ENCODE measurements around the gene CREB5. TPM values are rescaled to one million over a fixed set of nuclear protein-coding genes. Genes with fewer than 3 reads are reported as not detected.

CREB5 gene
- total RNA-seq, 6 donors from 2014 or later: 8.3 to 34.6 (median 15.3) TPM

DNA sequence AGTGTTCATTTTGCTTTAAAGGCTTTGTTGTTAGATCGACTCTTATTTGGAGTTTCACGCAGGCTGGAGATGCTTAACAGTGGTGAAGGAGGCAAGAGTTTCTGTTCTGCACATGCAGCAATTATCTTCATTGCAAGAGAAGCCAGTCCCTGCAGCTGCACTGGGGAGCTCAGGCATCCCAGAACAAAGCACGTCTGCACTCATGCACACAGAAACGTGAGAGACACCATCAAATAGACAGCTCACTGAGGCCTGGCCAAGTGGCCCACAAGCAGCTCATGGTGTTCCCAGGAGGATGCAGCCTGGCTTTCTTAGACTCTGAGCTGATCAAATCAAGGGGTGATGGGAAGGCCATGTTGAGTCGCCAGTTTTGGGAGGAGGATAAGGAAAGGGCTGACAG lies 246.1 kb downstream of the CREB5 start:
- DNase-seq (no peak), ATAC-seq (ENCODE audit: low FRiP score in 2 of 2) (no peak)
- Histone ChIP-seq H3K4me3 (no peak overlapping the region), H3K27me3 (no peaks in the 10 kb centered on the region), H3K36me3 (no peaks in the 10 kb centered on the region), H3K9me3 (peaks cover 5 to 16% (median 10%) of the 10 kb centered on the region in 4 donors), H3K4me1 (no peaks in the 10 kb centered on the region), H3K27ac (no peak overlapping the region)
- WGBS, 2 donors: 85 to 94% methylated on average over 5 of the region's 5 CpGs
- TF ChIP-seq EP300 (IDR thresholded peaks at IDR 0.05): no peak
- TF ChIP-seq, protein P1, sequence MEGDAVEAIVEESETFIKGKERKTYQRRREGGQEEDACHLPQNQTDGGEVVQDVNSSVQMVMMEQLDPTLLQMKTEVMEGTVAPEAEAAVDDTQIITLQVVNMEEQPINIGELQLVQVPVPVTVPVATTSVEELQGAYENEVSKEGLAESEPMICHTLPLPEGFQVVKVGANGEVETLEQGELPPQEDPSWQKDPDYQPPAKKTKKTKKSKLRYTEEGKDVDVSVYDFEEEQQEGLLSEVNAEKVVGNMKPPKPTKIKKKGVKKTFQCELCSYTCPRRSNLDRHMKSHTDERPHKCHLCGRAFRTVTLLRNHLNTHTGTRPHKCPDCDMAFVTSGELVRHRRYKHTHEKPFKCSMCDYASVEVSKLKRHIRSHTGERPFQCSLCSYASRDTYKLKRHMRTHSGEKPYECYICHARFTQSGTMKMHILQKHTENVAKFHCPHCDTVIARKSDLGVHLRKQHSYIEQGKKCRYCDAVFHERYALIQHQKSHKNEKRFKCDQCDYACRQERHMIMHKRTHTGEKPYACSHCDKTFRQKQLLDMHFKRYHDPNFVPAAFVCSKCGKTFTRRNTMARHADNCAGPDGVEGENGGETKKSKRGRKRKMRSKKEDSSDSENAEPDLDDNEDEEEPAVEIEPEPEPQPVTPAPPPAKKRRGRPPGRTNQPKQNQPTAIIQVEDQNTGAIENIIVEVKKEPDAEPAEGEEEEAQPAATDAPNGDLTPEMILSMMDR (IDR thresholded peaks at IDR 0.05): no peak
- no peak for TF ChIP-seq POLR2A (IDR thresholded peaks at IDR 0.05)
- TF ChIP-seq POLR2AphosphoS5 (IDR thresholded peaks at IDR 0.05): no peak

DNA sequence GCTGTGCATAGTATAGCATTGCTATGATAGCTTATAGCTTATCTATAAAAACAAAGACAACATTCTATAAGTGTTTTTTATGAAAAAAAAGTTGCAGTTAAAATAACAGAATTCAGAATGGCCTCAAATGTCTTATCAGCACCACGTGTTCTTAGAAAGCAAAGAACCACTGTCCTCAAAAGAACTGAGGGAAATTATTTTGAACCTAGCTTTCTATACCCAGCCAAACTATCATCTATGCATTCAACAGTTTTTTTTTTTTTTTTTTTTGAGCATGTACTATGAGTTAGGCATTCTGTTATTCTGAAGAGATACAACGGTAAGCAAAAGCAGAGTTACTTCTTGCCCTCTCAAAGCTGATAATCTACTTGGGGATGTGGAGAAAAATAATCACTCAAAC lies 247.8 kb downstream of the CREB5 start:
- no peak overlapping the region for H3K4me3 ChIP-seq
- TF ChIP-seq POLR2A (IDR thresholded peaks at IDR 0.05): no peak
- no peak for TF ChIP-seq EP300 (IDR thresholded peaks at IDR 0.05)
- no peak for TF ChIP-seq POLR2AphosphoS5 (IDR thresholded peaks at IDR 0.05)
- TF ChIP-seq, protein P1 (IDR thresholded peaks at IDR 0.05): no peak
- H3K27me3 ChIP-seq: no peaks in the 10 kb centered on the region
- H3K27ac ChIP-seq: no peak overlapping the region
- ATAC-seq (ENCODE audit: low FRiP score in 2 of 2) (no peak), DNase-seq (no peak)
- no peaks in the 10 kb centered on the region for H3K36me3 ChIP-seq
- H3K9me3 ChIP-seq: peaks cover 5 to 16% (median 10%) of the 10 kb centered on the region in 4 donors
- H3K4me1 ChIP-seq: no peaks in the 10 kb centered on the region
- 79 to 81% methylated on average over 2 of the region's 2 CpGs for WGBS, 2 donors

DNA sequence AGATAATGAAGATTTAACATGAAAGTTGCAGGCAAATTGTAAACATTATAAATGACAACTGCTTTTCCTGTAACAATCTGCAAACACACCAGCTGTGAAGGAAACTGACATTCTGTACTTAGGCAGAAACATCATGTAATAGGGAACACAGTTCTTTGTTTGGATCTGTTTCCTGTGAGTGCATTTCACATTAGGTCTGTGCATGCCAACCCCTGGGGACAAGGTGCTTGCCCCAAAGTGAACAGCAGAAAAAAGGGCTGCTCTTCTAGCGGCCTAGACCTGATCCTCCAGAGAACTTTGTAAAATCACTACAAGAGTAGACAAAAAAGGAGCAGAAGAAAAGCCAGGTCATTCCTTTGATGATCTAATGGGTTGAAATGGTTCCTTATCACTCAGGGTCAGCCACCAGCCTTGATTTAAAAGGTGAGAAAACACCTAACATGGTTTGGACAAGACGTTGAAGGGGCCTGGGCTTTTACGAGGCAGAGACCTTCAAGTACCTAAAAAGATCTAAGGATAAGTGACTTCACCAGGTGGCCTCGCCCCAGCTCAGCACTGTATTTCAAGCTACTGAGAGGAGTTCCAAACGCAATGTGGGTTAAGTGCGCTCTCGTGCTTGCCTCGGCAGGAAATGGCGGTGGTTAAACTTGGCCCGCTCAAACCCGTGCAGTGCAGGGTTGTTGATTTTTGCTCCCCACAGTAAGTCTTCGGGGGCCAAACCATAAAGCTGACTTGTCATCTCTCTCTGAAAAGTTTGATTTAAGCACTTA lies 249.7 kb downstream of the CREB5 start:
- Histone ChIP-seq H3K4me3 (no peak overlapping the region), H3K9me3 (peaks cover 5 to 16% (median 10%) of the 10 kb centered on the region in 4 donors), H3K27me3 (no peaks in the 10 kb centered on the region), H3K36me3 (no peaks in the 10 kb centered on the region), H3K27ac (no peak overlapping the region), H3K4me1 (no peaks in the 10 kb centered on the region)
- WGBS, 2 donors: 38 to 62% methylated on average over 10 to 12 of the region's 12 CpGs
- ATAC-seq (ENCODE audit: low FRiP score in 2 of 2): no peak
- no peak for DNase-seq
- no peak for TF ChIP-seq POLR2AphosphoS5 (IDR thresholded peaks at IDR 0.05)
- TF ChIP-seq, protein P1 (IDR thresholded peaks at IDR 0.05): no peak
- TF ChIP-seq EP300 (IDR thresholded peaks at IDR 0.05): no peak
- TF ChIP-seq POLR2A (IDR thresholded peaks at IDR 0.05): no peak

DNA sequence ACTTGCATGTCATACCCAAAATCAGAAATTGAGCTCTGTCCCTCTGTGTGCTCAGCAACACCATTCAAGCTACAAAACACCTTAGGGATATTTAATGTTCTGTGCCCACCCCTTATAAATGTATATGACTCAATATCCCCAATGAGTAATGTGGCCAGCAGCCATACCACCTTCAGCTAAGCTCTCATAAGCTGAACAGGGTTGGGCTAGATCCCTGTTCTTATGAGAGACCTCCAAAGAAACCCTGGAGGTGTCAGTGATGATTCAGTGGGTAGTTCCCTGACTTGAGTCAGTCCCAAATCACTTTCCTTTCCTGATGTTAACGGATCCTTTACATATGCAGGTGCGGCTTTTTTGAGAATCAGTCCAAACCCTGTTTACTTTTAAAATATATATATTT lies 253.8 kb downstream of the CREB5 start:
- Histone ChIP-seq H3K9me3 (peaks cover 0 to under 1% (median 0%) of the 10 kb centered on the region in 4 donors), H3K4me1 (peaks cover 0 to 3% (median 0%) of the 10 kb centered on the region in 4 donors), H3K4me3 (no peak overlapping the region), H3K27ac (no peak overlapping the region), H3K36me3 (no peaks in the 10 kb centered on the region), H3K27me3 (no peaks in the 10 kb centered on the region)
- WGBS, 2 donors: 95 to 98% methylated on average over 2 of the region's 2 CpGs
- no peak for DNase-seq
- no peak for ATAC-seq (ENCODE audit: low FRiP score in 2 of 2)
- TF ChIP-seq POLR2AphosphoS5 (IDR thresholded peaks at IDR 0.05): no peak
- no peak for TF ChIP-seq EP300 (IDR thresholded peaks at IDR 0.05)
- TF ChIP-seq, protein P1 (IDR thresholded peaks at IDR 0.05): no peak
- TF ChIP-seq POLR2A (IDR thresholded peaks at IDR 0.05): no peak

DNA sequence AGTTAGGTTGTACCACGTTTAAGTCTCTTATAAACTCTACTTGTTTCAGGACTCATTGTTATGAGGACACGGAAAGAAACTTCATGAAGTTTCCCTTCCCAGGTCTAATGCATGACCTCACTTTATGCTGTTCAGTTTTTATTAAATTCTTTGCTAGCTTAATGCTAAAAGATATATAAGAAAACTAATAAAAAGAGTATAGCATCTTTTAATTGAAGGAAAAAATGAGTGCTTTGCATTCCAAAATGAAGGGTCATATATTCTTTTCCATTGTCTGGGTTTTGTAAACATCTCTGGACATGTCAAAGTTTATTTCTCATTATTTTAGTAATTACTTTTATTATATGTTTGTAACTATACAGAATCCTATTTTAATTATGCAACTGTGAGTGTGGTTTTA lies 255.8 kb downstream of the CREB5 start:
- ATAC-seq (ENCODE audit: low FRiP score in 2 of 2): no peak

More for the DNA sequence above, 255.8 kb downstream of the CREB5 start:
- no peak for TF ChIP-seq EP300 (IDR thresholded peaks at IDR 0.05)
- no peaks in the 10 kb centered on the region for H3K27me3 ChIP-seq
- H3K4me1 ChIP-seq: peaks cover 0 to 3% (median 0%) of the 10 kb centered on the region in 4 donors
- H3K4me3 ChIP-seq: no peak overlapping the region
- no peak for DNase-seq
- WGBS, 2 donors: 75 to 91% methylated on average over 2 of the region's 2 CpGs
- no peak overlapping the region for H3K27ac ChIP-seq
- H3K36me3 ChIP-seq: no peaks in the 10 kb centered on the region
- H3K9me3 ChIP-seq: no peaks in the 10 kb centered on the region
